Mucosa of descending colon (tissue), 3 donors: Measurements from ENCODE around the gene ZNF232. TPM values are rescaled to one million over a fixed set of nuclear protein-coding genes. Genes with fewer than 3 reads are reported as not detected.

Experiments used
- ATAC-seq: fragments of 200-7000 bp; cut with Tn5 transposase; one replicate; pipeline ENCODE4 v1.9.1; 2020; ENCODE audit warnings: mild to moderate bottlenecking, moderate library complexity
- DNase-seq, 3 donors: peaks; one replicate each; pipeline ENCODE4 v3.0.0-alpha.2; 2020
- H3K36me3 ChIP-seq: fragments of 200-600 bp; one replicate; pipeline ENCODE4 v1.8.0; 2021; ENCODE audit warnings: low read depth, mild to moderate bottlenecking
- H3K4me1 ChIP-seq: fragments of 200-600 bp; one replicate; pipeline ENCODE4 v1.8.0; 2021; ENCODE audit warnings: low read depth, mild to moderate bottlenecking
- H3K4me3 ChIP-seq: fragments of 200-600 bp; one replicate; pipeline ENCODE4 v1.8.0; 2021; ENCODE audit warnings: mild to moderate bottlenecking
- H3K9me3 ChIP-seq: fragments of 200-600 bp; one replicate; pipeline ENCODE4 v1.8.0; 2021; ENCODE audit warnings: mild to moderate bottlenecking
- CTCF ChIP-seq: fragments of 200-600 bp; IDR thresholded peaks from one replicate; pipeline ENCODE4 v1.8.0; 2022; ENCODE audit warnings: antibody characterized with exemption, mild to moderate bottlenecking
- intact Hi-C, 2 donors: fragments of 100-400 bp; cut with DNase I in 1 of 2; cut with micrococcal nuclease in 1 of 2; formaldehyde crosslinking; loops; one replicate each; pipeline versions ENCODE4 v1.11.0 to v1.11.1; 2022; cut with DNase I, micrococcal nuclease
- total RNA-seq, 3 donors: library from RNA; stranded (reverse); fragmentation: NEBNext Ultra II Directional in 2 of 3; extraction: Animal tissue kit (Norgen Biotek cat#: 25700) in 2 of 3; gene quantifications; one replicate each; pipeline versions ENCODE4 v1.2.1 to v1.2.4, GENCODE V29; 2021 to 2023
- donor health status: DM: no; HTN: no; CAD: no; lungs with moderate emphysema.
- donor health status: DM: no; HTN: no; CAD: no.
- donor health status: DM: no; HTN: yes; CAD: no.

Gene ZNF232
- total RNA-seq, 3 donors from 2014 or later = 8.2 to 12.1 (median 8.4) TPM

GRCh38 chr17:5110816-5111215 is 862 bp downstream of the ZNF232 start:
- ATAC-seq = no peak
- peaks cover 6% of the 10 kb centered on the region for H3K4me1 ChIP-seq
- DNase-seq = peak in 1 of 3 donors; percentile 15
- H3K36me3 ChIP-seq = no peaks in the 10 kb centered on the region
- H3K9me3 ChIP-seq = peaks cover 20% of the 10 kb centered on the region
- TF ChIP-seq CTCF = no peak
- no peak overlapping the region for H3K4me3 ChIP-seq
- intact Hi-C loops = no loop called here

GRCh38 chr17:5100832-5101231 is 10.8 kb downstream of the ZNF232 start:
- TF ChIP-seq CTCF = no peak
- peaks cover 38% of the 10 kb centered on the region for H3K9me3 ChIP-seq
- no peak overlapping the region for H3K4me3 ChIP-seq
- peaks cover 4% of the 10 kb centered on the region for H3K4me1 ChIP-seq
- no peaks in the 10 kb centered on the region for H3K36me3 ChIP-seq
- ATAC-seq (no peak), DNase-seq (no peak)
- intact Hi-C loops = no loop called here

GRCh38 chr17:5099271-5099670 is 12.4 kb downstream of the ZNF232 start:
- intact Hi-C loops = no loop called here
- H3K9me3 ChIP-seq = peaks cover 41% of the 10 kb centered on the region

GRCh38 chr17:5097101-5097834 is 14.4 kb downstream of the ZNF232 start:
- H3K36me3 ChIP-seq = peaks cover 1% of the 10 kb centered on the region
- DNase-seq (peak; percentile 39 to 63 (median 57)), ATAC-seq (peak; percentile 63)
- peaks cover 4% of the 10 kb centered on the region for H3K4me1 ChIP-seq
- no peak overlapping the region for H3K4me3 ChIP-seq
- peaks cover 57% of the 10 kb centered on the region for H3K9me3 ChIP-seq
- intact Hi-C loops = no loop called here
- TF ChIP-seq CTCF = no peak

More at GRCh38 chr17:5099271-5099670, 12.4 kb downstream of the ZNF232 start:
- ATAC-seq (no peak), DNase-seq (no peak)
- no peaks in the 10 kb centered on the region for H3K36me3 ChIP-seq
- no peak overlapping the region for H3K4me3 ChIP-seq
- no peak for TF ChIP-seq CTCF
- peaks cover 4% of the 10 kb centered on the region for H3K4me1 ChIP-seq

GRCh38 chr17:5096731-5097100 is 15.0 kb downstream of the ZNF232 start:
- DNase-seq = no peak
- no peak for TF ChIP-seq CTCF
- Histone ChIP-seq H3K9me3 (peaks cover 61% of the 10 kb centered on the region), H3K36me3 (peaks cover 7% of the 10 kb centered on the region), H3K4me3 (no peak overlapping the region), H3K4me1 (peaks cover 4% of the 10 kb centered on the region)
- no peak for ATAC-seq
- intact Hi-C loops = no loop called here
